NCI-H510A treated with DMSO at 0.1 percent for 48 hours (cell line): ENCODE results near the gene CFAP20DC.
"Not testable (repeated sequence)": the region's sequence is repeated elsewhere in the genome, so short reads cannot be mapped to it uniquely, and the experiment has no call there.

Experiments
- DNase-seq: peaks from one replicate; lab custom pipeline; 2025; lab: John Stamatoyannopoulos, UW

Gene CFAP20DC

GRCh38 chr3:58746758-58747157 is 303.1 kb downstream of the CFAP20DC start:
- no peak for DNase-seq

GRCh38 chr3:58743296-58743695 is 306.5 kb downstream of the CFAP20DC start:
- no peak for DNase-seq

- no peak for DNase-seq
Measured at GRCh38 chr3:58742239-58742638, 307.6 kb downstream of the CFAP20DC start.

- no peak for DNase-seq
Measured at GRCh38 chr3:58737644-58738043, 312.2 kb downstream of the CFAP20DC start.

GRCh38 chr3:58731673-58732072 is 318.2 kb downstream of the CFAP20DC start:
- no peak for DNase-seq

- DNase-seq = no peak
Measured at GRCh38 chr3:58728723-58729122, 321.1 kb downstream of the CFAP20DC start.

- no peak for DNase-seq
Measured at GRCh38 chr3:58725326-58725853, 324.4 kb downstream of the CFAP20DC start.

- no peak for DNase-seq
Measured at GRCh38 chr3:58724336-58724735, 325.5 kb downstream of the CFAP20DC start.

GRCh38 chr3:58723173-58723572 is 326.7 kb downstream of the CFAP20DC start:
- no peak for DNase-seq

GRCh38 chr3:58722561-58722960 is 327.3 kb downstream of the CFAP20DC start:
- no peak for DNase-seq

GRCh38 chr3:58720526-58720925 is 329.3 kb downstream of the CFAP20DC start:
- DNase-seq = no peak

GRCh38 chr3:58719684-58720083 is 330.1 kb downstream of the CFAP20DC start:
- DNase-seq = no peak

- DNase-seq = no peak
Measured at GRCh38 chr3:58713715-58714401, 336.0 kb downstream of the CFAP20DC start.

GRCh38 chr3:58711871-58712270 is 338.0 kb downstream of the CFAP20DC start:
- no peak for DNase-seq

GRCh38 chr3:58708983-58709382 is 340.8 kb downstream of the CFAP20DC start:
- DNase-seq = not testable (repeated sequence)

- no peak for DNase-seq
Measured at GRCh38 chr3:58708116-58708791, 341.6 kb downstream of the CFAP20DC start.

GRCh38 chr3:58707390-58707930 is 342.4 kb downstream of the CFAP20DC start:
- DNase-seq = no peak

- DNase-seq = no peak
Measured at GRCh38 chr3:58706395-58707167, 343.2 kb downstream of the CFAP20DC start.

- no peak for DNase-seq
Measured at GRCh38 chr3:58704745-58705144, 345.1 kb downstream of the CFAP20DC start.

GRCh38 chr3:58704304-58704703 is 345.5 kb downstream of the CFAP20DC start:
- DNase-seq = not testable (repeated sequence)

- DNase-seq = no peak
Measured at GRCh38 chr3:58698246-58698645, 351.6 kb downstream of the CFAP20DC start.

GRCh38 chr3:58697561-58697960 is 352.3 kb downstream of the CFAP20DC start:
- no peak for DNase-seq
